MM.1S (cell line): ENCODE data around the gene PPTC7.

Experiments used
- CTCF ChIP-seq: fragments of 300-600 bp; sonication (generic); IDR thresholded peaks from 2 replicates; pipeline ENCODE4 v1.5.1; 2016; ENCODE audit warnings: antibody characterized with exemption, low read length, mixed read lengths
- EZH2 ChIP-seq: fragments of 300-600 bp; sonication (generic); optimal IDR thresholded peaks from 2 replicates; pipeline ENCODE3; 2017; ENCODE audit warnings: low read depth, mild to moderate bottlenecking, antibody characterized with exemption, low read length, mixed read lengths
- EZH2phosphoT487 ChIP-seq: fragments of 300-600 bp; sonication (generic); IDR thresholded peaks from 2 replicates; pipeline ENCODE4 v1.6.1; 2018; ENCODE audit warnings: antibody characterized with exemption, low read length

- TF ChIP-seq CTCF, result no peak
- no peak for TF ChIP-seq EZH2
- TF ChIP-seq EZH2phosphoT487, result no peak
These were observed 26.4 kb downstream of the PPTC7 start for GRCh38 chr12:110556705-110557104.
